Measurements from ENCODE around the gene ZCCHC24.
A peak's percentile ranks its signal among the peaks of the same experiment; 100 is the strongest.
"Not testable (repeated sequence)": the region's sequence is repeated elsewhere in the genome, so short reads cannot be mapped to it uniquely, and the experiment has no call there.

The ZCCHC24 gene

GRCh38 chr10:79342811-79343561 is 102.4 kb downstream of the ZCCHC24 start:
- no peak for DNase-seq

GRCh38 chr10:79342295-79342761 is 103.1 kb downstream of the ZCCHC24 start:
- DNase-seq = no peak

- no peak for DNase-seq
These were observed 104.7 kb downstream of the ZCCHC24 start for GRCh38 chr10:79340646-79341244.

GRCh38 chr10:79339266-79339665 is 106.2 kb downstream of the ZCCHC24 start:
- DNase-seq = no peak

GRCh38 chr10:79337783-79338469 is 107.5 kb downstream of the ZCCHC24 start:
- DNase-seq = not testable (repeated sequence)

GRCh38 chr10:79336739-79337138 is 108.7 kb downstream of the ZCCHC24 start:
- no peak for DNase-seq

- DNase-seq = no peak
These were observed 109.1 kb downstream of the ZCCHC24 start for GRCh38 chr10:79336276-79336675.

GRCh38 chr10:79335470-79336235 is 109.8 kb downstream of the ZCCHC24 start:
- DNase-seq = peak; percentile 96 to 97

- DNase-seq = peak; percentile 78 to 83
These were observed 110.3 kb downstream of the ZCCHC24 start for GRCh38 chr10:79335094-79335469.

- DNase-seq = no peak
These were observed 110.9 kb downstream of the ZCCHC24 start for GRCh38 chr10:79334573-79334972.

GRCh38 chr10:79333513-79333912 is 111.9 kb downstream of the ZCCHC24 start:
- no peak for DNase-seq

GRCh38 chr10:79332610-79333315 is 112.7 kb downstream of the ZCCHC24 start:
- DNase-seq = not testable (repeated sequence)
